Hypothalamus (tissue), 51 donors: Measurements from ENCODE around the gene NPTX2.
A peak's percentile ranks its signal among the peaks of the same experiment; 100 is the strongest.

Experiments
- DNase-seq, 51 donors: peaks; one replicate each; lab custom pipeline; 2025; lab: John Stamatoyannopoulos, UW

The NPTX2 gene

DNA sequence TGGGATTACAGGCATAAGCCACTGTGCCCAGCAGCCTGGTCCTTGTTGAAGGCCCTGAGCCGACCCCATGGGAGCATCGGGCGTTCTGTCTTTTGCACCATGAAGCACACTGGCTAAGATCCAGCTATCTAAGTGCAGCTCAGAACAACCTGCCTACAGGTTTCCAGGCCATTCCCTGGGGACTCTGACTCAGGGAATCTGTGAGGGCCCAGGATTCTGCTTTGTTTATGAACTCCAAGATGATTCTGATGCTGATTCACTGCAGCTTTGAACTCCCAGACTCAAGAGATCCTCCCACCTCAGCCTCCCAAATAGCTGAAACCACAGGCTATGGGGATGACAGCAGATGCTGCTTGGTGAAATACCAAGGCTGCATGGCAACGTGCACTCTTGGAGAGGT lies 30.2 kb downstream of the NPTX2 start:
- no peak for DNase-seq

GRCh38 chr7:98651760-98652159 lies 34.7 kb downstream of the NPTX2 start:
- DNase-seq, result no peak

DNA sequence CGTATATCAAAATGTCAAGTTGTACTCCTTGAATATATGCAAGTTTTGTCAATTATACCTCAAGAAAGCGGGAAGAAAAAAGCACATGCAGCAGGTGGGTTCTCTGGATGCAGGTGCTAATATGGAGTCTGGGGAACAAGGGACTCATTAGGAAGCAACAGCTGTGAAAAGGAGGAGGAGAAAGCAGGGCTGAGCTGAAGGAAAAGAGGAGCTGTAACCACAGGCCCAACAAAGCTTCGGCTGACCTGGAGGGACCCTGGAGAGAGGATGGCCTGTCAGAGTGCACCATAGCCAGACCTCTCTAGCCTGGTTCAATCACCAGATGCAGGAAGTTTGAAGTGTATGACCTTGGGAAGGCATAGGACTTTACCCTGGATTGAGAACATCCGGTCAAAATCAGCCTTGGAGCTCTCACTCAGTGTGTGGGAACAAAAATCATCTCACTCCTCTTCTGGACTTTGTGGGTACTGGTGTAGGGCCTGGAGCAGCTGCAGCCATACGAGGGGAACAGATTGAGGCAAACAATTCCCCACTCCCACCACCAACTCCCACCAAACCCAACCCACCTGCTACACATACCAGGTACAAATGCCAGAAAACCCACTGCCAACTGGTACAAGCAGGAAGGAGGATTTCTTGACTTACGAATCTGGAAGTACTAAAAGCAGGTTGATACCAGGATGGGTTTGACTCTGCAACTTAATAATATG lies 36.7 kb downstream of the NPTX2 start:
- DNase-seq, result no peak

GRCh38 chr7:98654524-98655272 lies 37.6 kb downstream of the NPTX2 start:
- no peak for DNase-seq

- peak in 1 of 51 donors; percentile 40 for DNase-seq
These were observed 38.5 kb downstream of the NPTX2 start for GRCh38 chr7:98655611-98656010.

GRCh38 chr7:98656899-98657298 lies 39.8 kb downstream of the NPTX2 start:
- DNase-seq, result no peak

DNA sequence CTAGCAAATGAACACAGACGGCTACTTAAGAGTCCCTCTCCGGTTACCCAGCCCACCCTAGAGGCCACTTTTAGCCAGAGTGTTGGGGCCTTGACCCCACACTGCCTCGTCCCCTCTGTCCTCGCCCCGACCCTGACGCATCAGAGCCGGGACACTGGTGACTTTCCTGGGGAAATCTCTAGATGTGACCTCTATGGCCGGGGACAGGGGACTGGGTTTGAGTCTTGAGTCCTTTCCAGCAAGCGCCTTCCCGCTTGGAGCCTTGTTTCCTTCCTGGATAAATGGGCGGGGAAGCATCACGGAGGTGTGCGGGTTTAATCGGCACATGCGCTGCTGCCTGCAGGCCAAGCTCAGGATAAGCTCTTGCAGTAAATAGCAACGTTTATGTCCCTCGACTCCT lies 40.7 kb downstream of the NPTX2 start:
- no peak for DNase-seq

- DNase-seq, result no peak
These were observed 42.7 kb downstream of the NPTX2 start for GRCh38 chr7:98659756-98660155.

DNA sequence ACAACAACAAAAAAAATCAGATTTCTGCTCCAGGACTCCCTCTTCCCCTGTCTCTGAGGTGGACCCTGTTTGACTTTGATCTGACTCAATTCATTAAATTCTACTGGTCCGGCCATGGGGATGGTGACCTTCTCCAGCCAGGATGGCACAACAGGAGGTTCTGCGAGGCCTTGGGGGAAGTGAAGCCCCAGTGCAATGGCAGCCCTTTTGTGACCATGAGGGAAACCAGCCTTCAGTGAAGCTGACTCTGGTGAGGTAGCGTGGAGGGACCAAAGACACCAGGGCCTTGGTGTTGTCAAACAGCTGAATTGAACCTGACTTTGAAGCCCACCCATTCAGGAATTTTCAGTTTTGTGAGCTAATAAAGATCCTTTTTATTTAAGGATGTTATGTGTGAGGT lies 44.5 kb downstream of the NPTX2 start:
- DNase-seq, result no peak

DNA sequence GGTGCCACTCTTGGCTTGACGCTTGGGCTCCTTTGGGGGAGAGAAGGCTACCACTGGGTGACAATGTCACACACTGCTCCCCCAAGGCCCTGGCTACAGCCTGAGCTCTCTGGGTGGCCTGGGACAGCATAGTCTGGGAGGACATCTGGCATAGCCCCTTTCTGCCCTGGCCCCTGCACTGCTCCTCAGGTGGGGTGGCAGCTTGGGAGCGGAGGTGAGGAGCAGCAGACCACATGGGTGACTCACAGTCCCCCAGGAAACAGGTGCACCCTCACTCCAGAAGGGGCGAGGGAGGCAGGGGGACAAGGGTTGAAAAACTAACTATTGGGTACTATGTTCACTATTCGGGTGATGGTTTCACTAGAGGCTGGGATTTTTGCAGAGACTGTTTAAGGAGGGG lies 45.2 kb downstream of the NPTX2 start:
- no peak for DNase-seq

DNA sequence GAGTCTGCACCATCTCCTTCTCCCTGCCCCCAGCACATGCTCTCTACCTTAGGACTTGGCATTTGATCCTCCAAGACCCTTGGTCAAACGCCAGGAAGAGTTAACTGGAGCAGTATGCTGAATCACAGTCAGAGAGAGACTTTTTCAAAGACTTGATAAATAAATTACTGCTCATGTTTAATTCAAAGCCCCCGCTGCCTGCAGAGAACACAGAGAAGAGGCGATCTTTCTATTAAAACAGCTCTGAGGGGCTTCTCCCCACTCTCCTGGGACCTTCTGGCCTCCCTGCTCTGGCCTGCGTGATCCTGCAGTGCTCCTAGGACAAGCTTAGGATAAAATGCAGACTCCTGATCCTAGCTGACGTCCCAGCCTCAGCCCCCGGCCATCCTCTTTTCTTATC lies 47.8 kb downstream of the NPTX2 start:
- DNase-seq, result no peak

- DNase-seq, result no peak
These were observed 51.2 kb downstream of the NPTX2 start for GRCh38 chr7:98668255-98668654.

DNA sequence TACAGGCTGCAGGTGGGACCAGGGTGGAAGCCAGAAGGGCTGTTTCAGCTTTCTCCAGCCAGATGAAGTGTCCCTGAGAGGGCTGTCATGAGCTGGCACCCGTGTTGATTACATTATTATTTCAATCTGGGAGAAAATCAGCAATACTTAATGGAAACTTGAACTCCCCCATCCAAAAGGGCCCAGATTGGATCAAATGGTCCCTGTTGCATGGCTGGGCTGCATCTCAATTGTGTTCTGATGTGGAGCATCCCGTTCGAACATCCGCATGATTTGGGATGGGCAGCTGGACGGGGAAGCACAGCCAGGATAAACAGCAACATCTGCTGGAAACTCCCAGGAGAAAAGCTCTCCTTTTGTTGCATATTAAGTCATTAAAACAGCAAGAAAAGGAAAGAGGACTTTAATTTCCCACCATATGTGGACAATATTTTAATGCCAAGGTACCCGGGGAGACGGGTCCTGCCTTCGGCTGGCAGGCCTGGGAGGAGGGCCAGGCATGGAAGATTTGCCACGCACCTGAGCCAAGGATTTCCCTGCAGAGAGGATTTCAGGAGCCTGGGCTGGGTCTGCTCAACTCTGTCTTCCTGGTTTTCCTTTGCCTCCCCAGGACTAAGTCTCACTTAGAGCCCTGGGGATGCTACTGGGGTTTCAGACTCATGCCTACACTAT lies 52.4 kb downstream of the NPTX2 start:
- no peak for DNase-seq

GRCh38 chr7:98670186-98670585 lies 53.1 kb downstream of the NPTX2 start:
- no peak for DNase-seq

DNA sequence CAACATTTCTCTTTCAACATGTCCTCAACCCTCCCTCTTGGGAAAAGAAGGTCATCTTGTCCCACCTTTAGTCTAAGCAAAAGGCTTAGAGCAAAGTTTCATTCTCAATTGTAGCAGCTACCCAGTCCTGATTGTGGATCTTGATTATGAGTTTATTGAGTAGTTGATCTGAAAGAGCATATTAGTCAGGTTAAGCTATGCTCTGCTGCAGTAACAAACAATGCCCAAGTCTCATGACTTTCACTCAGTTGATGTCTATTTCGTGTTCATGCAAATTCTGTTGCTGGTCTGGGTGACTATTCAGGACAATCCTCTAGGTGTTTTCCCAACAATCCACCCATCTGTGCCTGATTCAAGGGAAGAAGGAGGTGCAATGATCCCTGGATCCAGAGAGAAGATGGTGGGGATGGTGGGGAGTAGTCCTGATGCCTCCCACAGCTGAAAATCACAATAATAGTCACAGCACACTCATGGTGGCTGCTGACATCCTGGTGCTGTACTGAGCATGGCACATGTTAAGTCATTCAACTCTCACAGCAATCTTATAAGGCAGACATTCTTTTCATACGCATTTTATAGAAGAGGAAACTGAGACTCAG lies 54.7 kb downstream of the NPTX2 start:
- no peak for DNase-seq

DNA sequence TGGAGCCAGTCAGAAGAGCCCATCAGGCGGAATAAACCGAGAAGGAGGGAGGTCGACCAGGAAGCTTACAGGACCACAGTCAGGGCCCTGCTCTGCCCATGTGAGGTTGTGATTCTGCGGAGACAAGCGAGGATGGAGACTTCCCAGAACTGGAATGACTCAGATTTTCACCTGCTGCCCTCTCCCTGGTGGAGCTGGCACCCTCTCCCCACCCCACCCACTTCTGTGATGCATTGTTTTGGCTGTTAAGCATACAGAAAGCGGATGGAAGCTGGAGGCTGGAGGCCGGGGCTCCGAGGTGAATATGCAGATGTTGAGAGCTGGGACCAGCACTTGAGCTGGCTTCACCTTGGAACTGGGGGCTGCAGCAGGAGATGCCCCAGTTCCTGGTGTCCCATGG lies 57.4 kb downstream of the NPTX2 start:
- DNase-seq, result no peak

GRCh38 chr7:98674881-98675280 lies 57.8 kb downstream of the NPTX2 start:
- DNase-seq, result no peak

DNA sequence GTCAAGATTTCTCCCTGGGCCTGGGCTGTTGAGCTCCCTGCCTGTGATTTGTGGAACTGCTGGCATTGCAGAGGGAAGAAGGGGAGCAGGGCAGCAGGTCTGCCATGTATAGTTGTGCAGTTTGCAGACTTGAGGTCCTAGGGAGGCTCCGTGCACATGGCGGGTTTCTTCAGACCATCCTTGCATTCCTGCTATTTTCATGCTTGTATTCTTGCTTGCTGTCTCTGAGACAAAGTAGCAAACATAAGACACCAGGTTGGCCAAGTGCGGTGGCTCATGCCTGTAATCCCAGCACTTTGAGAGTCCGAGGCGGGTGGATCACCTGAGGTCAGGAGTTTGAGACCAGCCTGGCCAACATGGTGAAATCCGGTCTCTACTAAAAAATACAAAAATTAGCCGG lies 61.1 kb downstream of the NPTX2 start:
- no peak for DNase-seq
